ENCODE results near the gene PAOX.

The PAOX gene

GRCh38 chr10:133388973-133389818, 10.1 kb downstream of the PAOX start:
- Histone ChIP-seq H3K4me3 (ENCODE audit: low read depth, low read length) (no peak overlapping the region), H3K27ac (ENCODE audit: low read depth, low read length) (no peak overlapping the region), H3K36me3 (ENCODE audit: control insufficient read depth, insufficient read depth, low read length) (0 out of 2 replicates have a peak, but pooled peaks cover 3% of the 10 kb centered on the region), H3K9ac (ENCODE audit: low read length) (no peak overlapping the region), H3K4me1 (ENCODE audit: control insufficient read depth, insufficient read depth, low read length) (no peaks in the 10 kb centered on the region), H3K9me3 (ENCODE audit: control insufficient read depth, insufficient read depth, low read depth, low read length) (no peaks in the 10 kb centered on the region), H3K27me3 (ENCODE audit: control insufficient read depth, insufficient read depth, low read length) (no peaks in the 10 kb centered on the region)

DNA sequence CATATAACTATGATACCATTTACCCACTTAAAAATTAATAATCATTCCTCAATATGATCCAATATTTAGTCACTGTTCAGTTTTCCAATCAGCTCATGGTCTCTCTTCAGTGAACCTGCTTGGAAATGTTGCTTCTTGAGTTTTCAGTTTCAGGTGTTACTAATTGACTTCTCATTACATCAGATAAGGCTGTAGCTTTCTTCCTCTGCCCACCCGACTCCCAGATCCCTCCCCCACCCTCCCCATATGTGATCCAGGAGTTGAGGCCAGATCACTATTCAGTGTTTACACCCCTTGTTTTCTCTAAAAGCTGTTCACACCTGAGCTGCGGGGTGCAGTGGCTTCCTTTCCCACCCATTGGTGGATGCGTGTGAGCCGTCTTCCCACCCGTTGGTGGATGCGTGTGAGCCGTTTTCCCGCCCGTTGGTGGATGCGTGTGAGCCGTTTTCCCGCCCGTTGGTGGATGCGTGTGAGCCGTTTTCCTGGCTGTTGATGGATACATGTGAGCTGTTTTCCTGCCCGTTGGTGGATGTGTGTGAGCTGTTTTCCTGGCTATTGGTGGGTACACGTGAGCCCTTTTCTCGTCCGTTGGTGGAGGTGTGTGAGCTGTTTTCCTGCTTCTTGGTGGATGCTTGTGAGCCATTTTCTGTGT, 11.7 kb downstream of the PAOX start:
- Histone ChIP-seq H3K36me3 (ENCODE audit: control insufficient read depth, insufficient read depth, low read length) (peaks cover 3% of the 10 kb centered on the region; the same call in 1 of the 2 replicates), H3K9ac (ENCODE audit: low read length) (no peak overlapping the region), H3K9me3 (ENCODE audit: control insufficient read depth, insufficient read depth, low read depth, low read length) (no peaks in the 10 kb centered on the region), H3K4me3 (ENCODE audit: low read depth, low read length) (no peak overlapping the region), H3K4me1 (ENCODE audit: control insufficient read depth, insufficient read depth, low read length) (no peaks in the 10 kb centered on the region), H3K27ac (ENCODE audit: low read depth, low read length) (no peak overlapping the region), H3K27me3 (ENCODE audit: control insufficient read depth, insufficient read depth, low read length) (no peaks in the 10 kb centered on the region)

- Histone ChIP-seq H3K4me3 (ENCODE audit: low read depth, low read length) (no peak overlapping the region), H3K9ac (ENCODE audit: low read length) (no peak overlapping the region), H3K36me3 (ENCODE audit: control insufficient read depth, insufficient read depth, low read length) (peaks cover 9% of the 10 kb centered on the region), H3K9me3 (ENCODE audit: control insufficient read depth, insufficient read depth, low read depth, low read length) (no peaks in the 10 kb centered on the region), H3K27ac (ENCODE audit: low read depth, low read length) (no peak overlapping the region), H3K27me3 (ENCODE audit: control insufficient read depth, insufficient read depth, low read length) (no peaks in the 10 kb centered on the region), H3K4me1 (ENCODE audit: control insufficient read depth, insufficient read depth, low read length) (no peaks in the 10 kb centered on the region)
These were observed 12.2 kb downstream of the PAOX start for GRCh38 chr10:133391249-133391635.

GRCh38 chr10:133391761-133392518, 12.9 kb downstream of the PAOX start:
- H3K27ac ChIP-seq (ENCODE audit: low read depth, low read length) = no peak overlapping the region
- no peak overlapping the region for H3K9ac ChIP-seq (ENCODE audit: low read length)
- no peaks in the 10 kb centered on the region for H3K9me3 ChIP-seq (ENCODE audit: control insufficient read depth, insufficient read depth, low read depth, low read length)
- H3K4me3 ChIP-seq (ENCODE audit: low read depth, low read length) = no peak overlapping the region
- H3K36me3 ChIP-seq (ENCODE audit: control insufficient read depth, insufficient read depth, low read length) = peaks cover 15% of the 10 kb centered on the region
- H3K4me1 ChIP-seq (ENCODE audit: control insufficient read depth, insufficient read depth, low read length) = no peaks in the 10 kb centered on the region
- H3K27me3 ChIP-seq (ENCODE audit: control insufficient read depth, insufficient read depth, low read length) = no peaks in the 10 kb centered on the region

DNA sequence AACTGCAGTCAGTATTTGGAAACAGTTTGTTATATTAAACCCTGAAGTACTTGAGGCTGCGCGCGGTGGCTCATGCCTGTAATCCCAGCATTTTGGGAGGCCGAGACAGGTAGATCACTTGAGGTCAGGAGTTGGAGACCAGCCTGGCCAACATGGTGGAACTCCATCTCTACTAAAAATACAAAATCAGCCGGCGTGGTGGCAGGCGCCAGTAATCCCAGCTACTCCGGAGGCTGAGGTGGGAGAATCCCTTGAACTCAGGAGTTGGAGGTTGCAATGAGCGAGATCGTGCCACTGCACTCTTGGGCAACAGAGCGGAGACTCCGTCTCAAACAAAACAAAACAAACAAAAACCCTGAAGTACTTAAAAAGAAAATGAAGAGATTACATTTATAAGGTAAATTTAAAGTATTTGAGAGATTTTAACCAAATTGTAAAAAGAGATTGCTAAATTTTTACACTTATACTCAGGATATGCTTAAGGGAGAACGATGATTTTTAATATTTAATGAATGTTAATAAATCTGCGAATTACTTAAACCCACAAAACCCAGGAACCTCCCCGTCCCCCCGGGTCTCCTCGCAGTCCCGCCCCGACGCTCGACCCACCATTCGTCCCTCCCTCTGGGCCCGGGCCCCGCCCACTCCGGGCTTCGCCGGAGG, 14.5 kb downstream of the PAOX start:
- Histone ChIP-seq H3K9me3 (ENCODE audit: control insufficient read depth, insufficient read depth, low read depth, low read length) (no peaks in the 10 kb centered on the region), H3K27me3 (ENCODE audit: control insufficient read depth, insufficient read depth, low read length) (no peaks in the 10 kb centered on the region), H3K4me1 (ENCODE audit: control insufficient read depth, insufficient read depth, low read length) (no peaks in the 10 kb centered on the region), H3K27ac (ENCODE audit: low read depth, low read length) (no peak overlapping the region), H3K4me3 (ENCODE audit: low read depth, low read length) (peak overlapping the region; percentile 48), H3K36me3 (ENCODE audit: control insufficient read depth, insufficient read depth, low read length) (peaks cover 28% of the 10 kb centered on the region), H3K9ac (ENCODE audit: low read length) (no peak overlapping the region)

GRCh38 chr10:133394064-133394663, 15.1 kb downstream of the PAOX start, which contains the start of gene MTG1:
MTG1 (plus strand) TSS chr10:133394157; CDS start chr10:133394221, 64 bp downstream.
- H3K9me3 ChIP-seq (ENCODE audit: control insufficient read depth, insufficient read depth, low read depth, low read length) = no peaks in the 10 kb centered on the region
- peak within 1 kb of the TSS; percentile 89 for H3K27ac ChIP-seq (ENCODE audit: low read depth, low read length)
- no peaks in the 10 kb centered on the region for H3K27me3 ChIP-seq (ENCODE audit: control insufficient read depth, insufficient read depth, low read length)
- peak within 1 kb of the TSS; percentile 90 for H3K9ac ChIP-seq (ENCODE audit: low read length)
- H3K36me3 ChIP-seq (ENCODE audit: control insufficient read depth, insufficient read depth, low read length) = peaks cover 35% of the 10 kb centered on the region
- no peaks in the 10 kb centered on the region for H3K4me1 ChIP-seq (ENCODE audit: control insufficient read depth, insufficient read depth, low read length)
- peak within 1 kb of the TSS; percentile 90 for H3K4me3 ChIP-seq (ENCODE audit: low read depth, low read length)

GRCh38 chr10:133394801-133395221, 15.7 kb downstream of the PAOX start:
- Histone ChIP-seq H3K9me3 (ENCODE audit: control insufficient read depth, insufficient read depth, low read depth, low read length) (no peaks in the 10 kb centered on the region), H3K27ac (ENCODE audit: low read depth, low read length) (peak overlapping the region; percentile 89), H3K36me3 (ENCODE audit: control insufficient read depth, insufficient read depth, low read length) (peaks cover 41% of the 10 kb centered on the region), H3K4me3 (ENCODE audit: low read depth, low read length) (peak overlapping the region; percentile 90), H3K27me3 (ENCODE audit: control insufficient read depth, insufficient read depth, low read length) (no peaks in the 10 kb centered on the region), H3K4me1 (ENCODE audit: control insufficient read depth, insufficient read depth, low read length) (no peaks in the 10 kb centered on the region), H3K9ac (ENCODE audit: low read length) (peak overlapping the region; percentile 90)

DNA sequence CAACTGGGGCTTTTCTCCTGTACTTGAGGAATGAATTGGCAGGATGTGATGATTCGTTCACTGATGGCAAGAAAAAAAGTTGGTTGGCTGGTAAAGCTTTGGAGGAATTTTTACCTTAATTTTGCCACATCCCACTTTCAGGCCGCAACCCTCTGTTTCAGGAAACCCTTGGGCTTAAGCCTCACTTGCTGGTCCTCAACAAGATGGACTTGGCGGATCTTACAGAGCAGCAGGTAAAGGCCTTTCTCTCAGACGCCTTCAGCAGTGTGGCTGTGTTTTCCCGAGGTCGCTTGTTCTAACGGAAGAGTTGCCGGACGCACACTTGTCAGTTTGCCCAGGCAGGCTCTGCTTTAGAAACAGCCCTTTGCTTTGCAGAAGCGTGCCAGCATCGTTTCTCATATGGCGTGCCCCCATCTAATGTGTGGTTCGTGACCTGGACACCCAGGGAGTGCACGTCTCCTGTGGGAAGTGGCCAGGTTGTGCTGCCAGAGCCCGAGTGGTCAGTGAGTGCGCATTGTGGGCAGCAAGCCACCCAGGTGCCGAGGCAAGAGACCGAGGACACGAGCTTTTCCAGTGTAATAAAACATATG, 17.1 kb downstream of the PAOX start:
- H3K4me3 ChIP-seq (ENCODE audit: low read depth, low read length) = no peak overlapping the region
- no peak overlapping the region for H3K9ac ChIP-seq (ENCODE audit: low read length)

GRCh38 chr10:133397938-133398337, 18.9 kb downstream of the PAOX start:
- no peaks in the 10 kb centered on the region for H3K27me3 ChIP-seq (ENCODE audit: control insufficient read depth, insufficient read depth, low read length)
- peaks cover 67% of the 10 kb centered on the region for H3K36me3 ChIP-seq (ENCODE audit: control insufficient read depth, insufficient read depth, low read length)
- no peak overlapping the region for H3K27ac ChIP-seq (ENCODE audit: low read depth, low read length)
- H3K4me1 ChIP-seq (ENCODE audit: control insufficient read depth, insufficient read depth, low read length) = no peaks in the 10 kb centered on the region
- no peak overlapping the region for H3K9ac ChIP-seq (ENCODE audit: low read length)
- H3K4me3 ChIP-seq (ENCODE audit: low read depth, low read length) = no peak overlapping the region
- H3K9me3 ChIP-seq (ENCODE audit: control insufficient read depth, insufficient read depth, low read depth, low read length) = no peaks in the 10 kb centered on the region

More for the DNA sequence above, 17.1 kb downstream of the PAOX start:
- Histone ChIP-seq H3K36me3 (ENCODE audit: control insufficient read depth, insufficient read depth, low read length) (peaks cover 53% of the 10 kb centered on the region), H3K4me1 (ENCODE audit: control insufficient read depth, insufficient read depth, low read length) (no peaks in the 10 kb centered on the region), H3K9me3 (ENCODE audit: control insufficient read depth, insufficient read depth, low read depth, low read length) (no peaks in the 10 kb centered on the region), H3K27ac (ENCODE audit: low read depth, low read length) (no peak overlapping the region), H3K27me3 (ENCODE audit: control insufficient read depth, insufficient read depth, low read length) (no peaks in the 10 kb centered on the region)

DNA sequence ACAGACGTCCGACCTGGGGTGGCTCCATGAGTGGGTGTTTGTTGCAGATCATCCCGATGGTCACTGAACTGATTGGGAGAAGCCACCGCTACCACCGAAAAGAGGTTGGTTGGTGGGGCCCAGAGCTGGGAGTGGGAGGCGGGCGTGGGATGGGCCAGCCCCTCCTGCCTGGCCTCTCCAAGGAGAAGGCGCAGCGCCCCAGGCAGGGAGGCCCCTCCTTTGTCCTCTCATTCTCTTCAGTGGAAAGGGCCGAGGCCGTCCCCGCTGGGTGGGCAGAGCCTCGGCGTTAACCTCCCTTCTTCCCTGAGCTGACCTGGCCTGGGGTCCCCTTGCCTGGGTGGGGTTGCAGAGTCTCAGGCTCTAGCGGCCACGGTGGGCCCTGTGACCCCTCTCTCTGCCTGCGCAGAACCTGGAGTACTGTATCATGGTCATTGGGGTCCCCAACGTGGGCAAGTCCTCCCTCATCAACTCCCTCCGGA, 20.1 kb downstream of the PAOX start:
- Histone ChIP-seq H3K27ac (ENCODE audit: low read depth, low read length) (no peak overlapping the region), H3K4me1 (ENCODE audit: control insufficient read depth, insufficient read depth, low read length) (no peaks in the 10 kb centered on the region), H3K4me3 (ENCODE audit: low read depth, low read length) (no peak overlapping the region), H3K9me3 (ENCODE audit: control insufficient read depth, insufficient read depth, low read depth, low read length) (no peaks in the 10 kb centered on the region), H3K36me3 (ENCODE audit: control insufficient read depth, insufficient read depth, low read length) (peaks cover 76% of the 10 kb centered on the region), H3K27me3 (ENCODE audit: control insufficient read depth, insufficient read depth, low read length) (no peaks in the 10 kb centered on the region), H3K9ac (ENCODE audit: low read length) (no peak overlapping the region)

All from HUES6 (cell line).